Endodermal cell (in vitro differentiated cells): ENCODE measurements around the gene CD44. TPM values are rescaled to one million over a fixed set of nuclear protein-coding genes. Genes with fewer than 3 reads are reported as not detected.

Experiments
- DNase-seq: peaks from one replicate; pipeline ENCODE4 v3.0.0-alpha.2; 2017
- H3K27ac ChIP-seq: 2 replicates; pipeline ENCODE4 v1.5.1; 2013; ENCODE audit warnings: mild to moderate bottlenecking, low read depth, low read length, moderate library complexity
- H3K27me3 ChIP-seq: 2 replicates; pipeline ENCODE4 v1.6.1; 2013; ENCODE audit warnings: mild to moderate bottlenecking, low read length, moderate library complexity; ENCODE audit not compliant: insufficient read depth, control insufficient read depth, poor library complexity, severe bottlenecking
- H3K36me3 ChIP-seq: 2 replicates; pipeline ENCODE4 v1.7.0; 2013; ENCODE audit warnings: mild to moderate bottlenecking, low read length, moderate library complexity; ENCODE audit not compliant: control insufficient read depth, insufficient read depth
- H3K4me1 ChIP-seq: one replicate; pipeline ENCODE4 v1.7.0; 2013; ENCODE audit warnings: low read length; ENCODE audit not compliant: control insufficient read depth, insufficient read depth
- H3K4me3 ChIP-seq: 2 replicates; pipeline ENCODE4 v1.5.1; 2013; ENCODE audit warnings: mild to moderate bottlenecking, low read length, moderate library complexity
- H3K9ac ChIP-seq: 2 replicates; pipeline ENCODE4 v1.6.1; 2013; ENCODE audit warnings: mild to moderate bottlenecking, low read length, moderate library complexity; ENCODE audit not compliant: poor library complexity, severe bottlenecking; ENCODE audit errors: extremely low read depth
- H3K9me3 ChIP-seq: 2 replicates; pipeline ENCODE4 v1.6.1; 2013; ENCODE audit warnings: mild to moderate bottlenecking, low read length, moderate library complexity; ENCODE audit not compliant: control insufficient read depth
- H3K27ac Mint-ChIP-seq: 2 replicates; pipeline ENCODE4 v1.8.0; 2020; ENCODE audit warnings: mixed read lengths
- H3K27me3 Mint-ChIP-seq: 2 replicates; pipeline ENCODE4 v1.8.0; 2021; ENCODE audit warnings: mild to moderate bottlenecking, mixed read lengths; ENCODE audit not compliant: insufficient read depth
- H3K36me3 Mint-ChIP-seq: 2 replicates; pipeline ENCODE4 v1.8.0; 2020; ENCODE audit warnings: low read depth, mixed read lengths
- H3K4me1 Mint-ChIP-seq: 2 replicates; pipeline ENCODE4 v1.8.0; 2020; ENCODE audit warnings: mixed read lengths
- H3K4me3 Mint-ChIP-seq: 2 replicates; pipeline ENCODE4 v1.8.0; 2020; ENCODE audit warnings: mild to moderate bottlenecking, moderate library complexity, mixed read lengths
- H3K9me3 Mint-ChIP-seq: 2 replicates; pipeline ENCODE4 v1.8.0; 2020; ENCODE audit warnings: mild to moderate bottlenecking, mixed read lengths
- CTCF ChIP-seq: fragments of 200-600 bp; sonication (generic); conservative IDR thresholded peaks from 2 replicates; pipeline ENCODE4 v1.5.0; 2021; ENCODE audit warnings: antibody characterized with exemption, mild to moderate bottlenecking
- WGBS, 2 experiments: methylation state at CpG; one replicate each; pipeline versions ENCODE4 v1.1.5 to v1.1.7; 2013; ENCODE audit warnings: missing lambda C conversion rate in 2 of 2, mixed read lengths in 1 of 2; ENCODE audit not compliant: insufficient coverage in 1 of 2, insufficient read length in 1 of 2; 5-methylcytosine and 5-hydroxymethylcytosine counted together
- total RNA-seq, 2 donors: library from RNA; stranded (reverse); fragmentation: NEBNext Ultra II Directional in 1 of 2; extraction: Animal tissue kit (Norgen Biotek cat#: 25700) in 1 of 2; gene quantifications; 2 replicates in 1 of 2; 3 replicates in 1 of 2; pipeline ENCODE4 v1.2.1, GENCODE V29; 2021

CD44 gene
- total RNA-seq, 2 donors from 2014 or later = 1.2 to 4.6 TPM

GRCh38 chr11:35246745-35247144 lies 107.8 kb downstream of the CD44 start:
- H3K27me3 ChIP-seq = no peaks in the 10 kb centered on the region
- no peaks in the 10 kb centered on the region for H3K36me3 Mint-ChIP-seq
- no peak overlapping the region for H3K4me3 Mint-ChIP-seq
- 40 to 71% methylated on average over 1 to 2 of the region's 2 CpGs for WGBS, 2 experiments
- no peak overlapping the region for H3K27ac Mint-ChIP-seq
- peaks cover 5% of the 10 kb centered on the region for H3K27me3 Mint-ChIP-seq
- H3K4me3 ChIP-seq = no peak overlapping the region
- no peak overlapping the region for H3K9ac ChIP-seq
- DNase-seq = no peak
- peaks cover 3% of the 10 kb centered on the region for H3K9me3 Mint-ChIP-seq
- H3K4me1 Mint-ChIP-seq = no peaks in the 10 kb centered on the region
- TF ChIP-seq CTCF = no peak
- H3K27ac ChIP-seq = no peak overlapping the region
- no peaks in the 10 kb centered on the region for H3K36me3 ChIP-seq
- peaks cover 4% of the 10 kb centered on the region for H3K9me3 ChIP-seq
- H3K4me1 ChIP-seq = no peaks in the 10 kb centered on the region

GRCh38 chr11:35247428-35247827 lies 108.5 kb downstream of the CD44 start:
- H3K27me3 ChIP-seq = no peaks in the 10 kb centered on the region
- H3K9me3 ChIP-seq = peaks cover 4% of the 10 kb centered on the region
- no peak for TF ChIP-seq CTCF
- no peak overlapping the region for H3K27ac Mint-ChIP-seq
- no peaks in the 10 kb centered on the region for H3K4me1 Mint-ChIP-seq
- no peaks in the 10 kb centered on the region for H3K36me3 Mint-ChIP-seq
- no peak for DNase-seq
- H3K4me1 ChIP-seq = no peaks in the 10 kb centered on the region
- H3K9me3 Mint-ChIP-seq = peaks cover 3% of the 10 kb centered on the region
- H3K36me3 ChIP-seq = no peaks in the 10 kb centered on the region
- H3K27ac ChIP-seq = no peak overlapping the region
- no peak overlapping the region for H3K9ac ChIP-seq
- no peak overlapping the region for H3K4me3 ChIP-seq
- peaks cover 6% of the 10 kb centered on the region for H3K27me3 Mint-ChIP-seq
- H3K4me3 Mint-ChIP-seq = no peak overlapping the region
- WGBS, 2 experiments = 86 to 93% methylated on average over 3 of the region's 3 CpGs

- no peak for DNase-seq
- H3K27ac Mint-ChIP-seq = no peak overlapping the region
- Histone ChIP-seq H3K27ac (no peak overlapping the region), H3K9ac (no peak overlapping the region), H3K27me3 (no peaks in the 10 kb centered on the region), H3K9me3 (peaks cover 4% of the 10 kb centered on the region), H3K36me3 (no peaks in the 10 kb centered on the region), H3K4me1 (no peaks in the 10 kb centered on the region), H3K4me3 (no peak overlapping the region)
- H3K4me1 Mint-ChIP-seq = no peaks in the 10 kb centered on the region
- H3K36me3 Mint-ChIP-seq = no peaks in the 10 kb centered on the region
- H3K4me3 Mint-ChIP-seq = no peak overlapping the region
- peaks cover 7% of the 10 kb centered on the region for H3K27me3 Mint-ChIP-seq
- 83 to 88% methylated on average over 2 to 3 of the region's 3 CpGs for whole genome bisulfite sequencing, 2 experiments
- peaks cover 3% of the 10 kb centered on the region for H3K9me3 Mint-ChIP-seq
- TF ChIP-seq CTCF = no peak
Observed at GRCh38 chr11:35247863-35248262, 108.9 kb downstream of the CD44 start.
